Suppressor macrophage (primary cell): ENCODE measurements around the gene FLRT2.

Source experiments
- DNase-seq, 4 experiments: peaks; one replicate each; pipeline ENCODE4 v3.0.0-alpha.2; 2020 to 2022

Gene FLRT2

DNA sequence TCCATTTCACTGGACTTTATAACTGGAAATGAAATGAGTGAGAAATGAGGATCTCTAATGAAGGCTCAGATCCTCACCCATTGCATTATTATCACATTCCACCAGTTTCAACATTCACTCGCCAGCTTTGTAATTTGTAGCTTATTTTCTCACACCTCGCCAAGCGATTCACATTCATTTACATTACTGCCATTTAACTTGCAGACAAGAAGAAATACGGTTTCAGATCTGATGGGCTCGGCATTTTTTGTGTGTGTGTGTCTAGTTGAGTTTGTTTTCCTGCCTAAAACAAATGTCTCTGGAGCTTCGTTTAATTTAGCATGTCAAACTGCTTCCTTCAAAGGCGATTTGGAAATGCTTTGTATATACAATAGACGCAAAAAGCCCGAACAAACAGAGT is 132.2 kb downstream of the FLRT2 start:
- no peak for DNase-seq

DNA sequence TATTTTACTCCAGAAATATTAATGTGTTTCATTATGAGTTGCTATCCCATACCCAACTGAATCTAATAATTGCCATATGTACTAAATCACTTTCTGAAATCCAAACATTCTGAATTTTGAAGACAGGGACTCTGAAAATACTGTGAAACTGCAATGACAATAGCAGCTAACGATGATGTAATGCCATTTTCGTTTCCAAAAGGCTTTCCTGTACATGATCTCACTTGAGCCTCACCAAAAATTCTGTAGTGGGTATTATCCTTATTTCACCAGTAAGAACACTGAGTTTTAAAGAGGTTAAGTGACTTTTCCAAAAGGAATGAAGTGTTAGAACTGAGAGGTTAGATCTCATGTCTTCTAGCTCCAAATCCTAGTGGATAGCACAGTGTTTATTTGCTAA is 133.3 kb downstream of the FLRT2 start:
- DNase-seq: no peak

DNA sequence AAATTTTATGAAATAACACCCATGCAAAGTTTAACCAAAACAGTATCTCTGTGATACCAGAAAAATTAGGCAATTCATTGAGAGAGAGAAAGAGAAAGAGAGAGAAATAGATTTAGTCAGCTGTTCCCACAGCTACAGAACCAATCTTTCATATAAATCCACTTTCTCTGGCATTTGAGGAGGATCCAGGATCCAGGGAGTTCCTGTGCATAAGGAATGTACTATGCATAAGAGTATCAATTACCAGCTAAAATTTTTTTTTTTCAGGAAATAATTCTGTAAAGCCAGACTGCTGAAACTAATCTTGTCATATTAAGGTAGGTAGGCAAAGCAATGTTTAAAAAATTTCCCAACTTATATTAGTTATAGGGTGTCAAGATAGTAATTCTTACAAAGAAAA is 133.7 kb downstream of the FLRT2 start:
- no peak for DNase-seq

DNA sequence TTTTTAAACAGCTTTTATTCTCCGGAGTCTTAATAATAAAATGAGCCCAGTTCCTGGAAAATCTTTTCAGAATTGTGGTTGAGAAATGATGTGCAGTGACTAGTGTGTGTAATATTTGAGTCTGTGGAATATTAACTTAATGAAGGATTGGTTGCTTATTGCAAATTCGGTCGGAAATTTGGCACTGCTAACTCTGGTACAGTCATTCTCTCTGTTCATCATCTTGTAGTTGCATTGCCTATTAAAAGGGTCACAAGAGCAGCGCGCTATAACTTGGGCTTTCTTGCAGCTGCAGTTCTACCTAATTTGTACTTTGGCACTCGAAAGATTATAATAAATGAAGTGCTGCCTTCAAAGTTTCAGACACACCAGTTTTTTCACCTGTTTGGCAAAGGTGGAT is 146.0 kb downstream of the FLRT2 start:
- no peak for DNase-seq

DNA sequence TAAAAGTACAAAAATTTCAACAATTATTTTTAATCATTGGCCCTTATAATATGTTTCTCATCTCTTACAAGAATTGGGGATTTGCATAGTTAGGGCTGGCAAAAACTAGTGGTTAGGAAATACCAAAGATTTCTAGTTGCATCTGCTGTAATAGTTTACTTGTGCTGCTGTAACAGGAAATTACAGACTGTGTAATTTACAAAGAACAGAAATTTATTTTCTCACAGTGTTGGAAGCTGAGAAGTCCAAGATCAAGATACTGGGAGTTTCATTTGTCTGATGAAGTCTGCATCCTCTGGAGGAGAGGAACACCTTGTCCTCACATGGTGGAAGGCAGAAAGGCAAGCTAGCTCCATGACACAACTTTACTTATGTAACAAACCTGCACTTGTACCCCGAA is 157.0 kb downstream of the FLRT2 start:
- no peak for DNase-seq

DNA sequence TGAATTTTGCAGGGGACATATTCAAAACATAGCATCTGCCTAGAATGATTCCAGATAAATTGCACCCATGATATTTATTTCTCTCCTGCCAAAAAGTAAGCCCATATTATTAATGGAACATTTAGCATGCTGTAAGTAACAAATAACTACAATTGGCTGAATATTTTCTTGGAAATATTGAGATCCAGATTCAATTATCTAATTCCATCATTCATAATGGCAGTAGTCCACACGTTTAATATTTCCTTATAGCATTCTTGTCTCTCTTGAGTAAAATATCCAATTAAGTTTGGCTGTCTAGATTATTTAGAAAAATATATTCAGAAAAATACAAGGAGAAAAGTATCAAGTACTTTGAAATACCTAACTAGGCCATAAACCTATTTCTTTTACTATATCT is 157.5 kb downstream of the FLRT2 start:
- DNase-seq: no peak

DNA sequence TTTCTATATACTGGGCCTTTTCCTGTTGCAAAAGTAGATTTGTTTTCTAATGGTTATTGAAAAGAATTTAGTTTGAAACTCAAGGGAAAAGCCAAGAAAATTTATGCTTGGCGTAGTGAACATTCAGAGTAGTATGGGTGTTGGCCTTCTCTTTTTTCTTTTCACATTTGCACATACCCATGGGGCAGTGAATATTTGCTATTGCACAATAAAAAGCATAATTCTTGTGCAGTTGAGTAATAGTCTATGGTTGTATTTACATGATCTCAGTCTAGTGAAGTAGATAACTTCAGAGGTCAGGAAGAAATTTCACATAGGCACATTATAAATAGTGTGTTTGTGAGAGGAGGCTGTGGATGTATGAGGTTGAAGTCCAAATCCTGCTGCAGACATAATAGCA is 158.1 kb downstream of the FLRT2 start:
- DNase-seq: peak in 2 of 4 experiments; percentile 19 to 23

DNA sequence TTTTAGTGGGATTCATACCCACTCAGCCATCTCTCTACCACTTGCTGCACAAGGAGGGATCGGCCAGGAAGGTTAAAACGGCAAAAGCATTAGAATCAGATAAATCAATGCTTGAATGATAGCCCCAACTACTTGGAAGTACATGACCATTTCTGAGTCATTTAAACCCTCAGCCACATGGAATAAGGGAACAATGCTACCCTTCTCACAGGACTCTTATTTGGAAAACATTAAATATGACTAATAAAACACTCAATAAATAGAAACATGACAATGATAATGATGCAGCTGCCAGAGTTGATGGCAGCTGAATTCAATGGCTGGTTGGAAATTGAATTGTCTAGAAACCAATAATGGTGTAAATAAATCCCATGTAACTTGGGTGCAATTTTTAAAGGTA is 165.4 kb downstream of the FLRT2 start:
- DNase-seq: no peak

DNA sequence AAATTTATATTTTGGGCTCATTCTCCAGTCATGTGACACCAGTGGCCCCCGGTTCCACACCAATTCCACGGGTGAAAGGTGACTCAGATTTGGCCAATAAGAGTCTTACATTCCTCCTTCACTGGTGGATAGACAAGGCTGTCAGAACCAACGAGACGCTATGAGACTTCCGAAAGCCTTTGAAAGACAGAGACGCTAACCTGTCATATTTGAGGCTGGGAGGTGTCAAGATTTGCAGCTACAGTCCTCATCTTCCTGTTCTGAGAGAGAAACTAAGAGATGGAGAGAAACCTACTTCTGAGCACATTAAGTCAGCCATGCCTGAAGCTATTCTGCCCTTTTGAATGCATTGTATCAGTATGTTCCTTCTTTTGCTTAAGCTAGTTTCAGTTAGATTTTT is 171.2 kb downstream of the FLRT2 start:
- peak in 1 of 4 experiments; percentile 7 for DNase-seq

DNA sequence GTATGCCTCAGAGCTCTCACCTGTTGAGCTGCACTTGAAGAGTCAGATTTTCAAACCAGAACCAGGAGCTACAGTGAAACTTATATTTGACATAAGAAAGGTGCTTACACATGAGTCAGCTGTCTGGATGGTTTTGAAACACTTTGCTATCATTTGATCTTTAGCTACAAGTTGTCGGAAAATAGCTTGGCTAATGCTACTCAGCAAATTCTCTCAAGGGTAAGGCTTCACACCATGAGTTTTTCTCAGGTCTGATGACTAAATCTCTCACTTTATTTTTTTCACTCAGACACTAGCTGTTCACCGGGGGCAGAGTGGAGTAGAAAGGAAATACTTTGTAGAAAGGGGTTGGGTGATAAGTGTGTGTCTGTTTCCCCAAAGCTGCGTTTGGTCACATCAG is 171.8 kb downstream of the FLRT2 start:
- no peak for DNase-seq

DNA sequence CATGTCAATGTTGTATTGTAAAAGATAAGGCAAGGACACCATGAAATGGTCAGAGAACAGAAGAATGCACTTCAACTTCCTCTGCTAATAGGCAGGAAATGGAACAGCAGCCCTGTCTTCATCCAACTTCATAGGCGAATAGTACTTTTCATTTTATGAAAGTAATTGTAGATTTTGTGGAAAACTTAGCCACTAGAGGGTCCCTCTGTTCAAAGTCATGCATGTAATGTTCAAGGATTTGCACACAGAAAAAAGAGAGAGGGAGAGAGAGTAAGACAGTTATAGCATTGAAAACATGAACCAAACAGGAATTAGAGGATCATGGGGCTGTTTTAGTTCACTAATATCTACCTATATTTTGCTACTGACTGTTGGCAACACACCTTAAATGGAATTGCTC is 172.2 kb downstream of the FLRT2 start:
- peak in 1 of 4 experiments; percentile 8 for DNase-seq

DNA sequence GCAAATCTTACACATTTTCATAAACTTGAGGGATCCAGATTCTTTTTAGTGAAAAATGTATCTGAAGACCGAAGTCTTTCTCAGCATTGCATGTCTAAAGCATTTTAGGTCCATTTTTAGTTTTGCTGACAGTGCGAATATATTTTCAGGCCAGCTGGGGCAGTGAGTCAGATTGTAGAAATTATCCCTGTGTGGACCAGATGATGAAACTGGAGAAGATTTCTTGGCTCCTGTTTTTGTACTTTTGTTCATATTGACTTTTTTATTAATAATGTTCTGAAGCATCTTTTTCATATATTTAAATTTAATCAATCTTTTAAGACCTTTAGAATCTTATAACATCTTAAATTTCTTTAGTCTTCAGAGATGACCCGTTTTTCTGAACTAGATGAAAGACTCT is 173.1 kb downstream of the FLRT2 start:
- DNase-seq: peak; percentile 9 to 52 (median 34)
